ENCODE measurements around the gene TTI1. TPM values are rescaled to one million over a fixed set of nuclear protein-coding genes. Genes with fewer than 3 reads are reported as not detected.

Gene TTI1
- polyA plus RNA-seq, 1 donor from 2014 or later: 20.0 TPM

DNA sequence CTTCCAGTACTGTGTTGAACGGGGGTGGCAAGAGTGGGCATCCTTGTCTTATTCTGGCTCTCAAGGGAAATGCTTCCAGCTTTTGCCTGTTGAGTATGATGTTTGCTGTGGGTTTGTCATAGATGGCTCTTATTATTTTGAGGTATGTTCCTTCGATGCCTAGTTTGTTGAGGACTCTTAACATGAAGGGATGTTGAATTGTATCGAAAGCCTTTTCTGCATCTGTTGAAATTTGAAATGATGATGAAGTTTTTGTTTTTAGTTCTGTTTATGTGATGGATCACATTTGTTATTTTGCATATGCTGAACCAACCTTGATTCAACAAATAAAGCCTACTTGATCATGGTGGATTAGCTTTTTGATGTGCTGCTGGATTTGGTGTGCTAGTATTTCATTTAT is 48.3 kb upstream of the TTI1 start:
- no peaks in the 10 kb centered on the region for H3K36me3 ChIP-seq (ENCODE audit: insufficient read depth, low read length)
- H4K20me1 ChIP-seq (ENCODE audit: insufficient read depth): no peaks in the 10 kb centered on the region
- H3K27ac ChIP-seq (ENCODE audit: low read length): no peak overlapping the region
- no peaks in the 10 kb centered on the region for H3K9me2 ChIP-seq (ENCODE audit: insufficient read depth, low read length)
- no peaks in the 10 kb centered on the region for H3K27me3 ChIP-seq (ENCODE audit: insufficient read depth, low read depth, low read length)
- no peak overlapping the region for H2AFZ ChIP-seq (ENCODE audit: low read depth, low read length)
- no peak overlapping the region for H3K4me3 ChIP-seq (ENCODE audit: low read length)
- no peak overlapping the region for H3K9ac ChIP-seq (ENCODE audit: low read length)
- H3K79me2 ChIP-seq (replicated peaks; ENCODE audit: insufficient read depth, low read length): no peaks in the 10 kb centered on the region
- H3K4me2 ChIP-seq (ENCODE audit: low read length): no peak overlapping the region
- H3K9me3 ChIP-seq (ENCODE audit: low read length): no peaks in the 10 kb centered on the region
- H3F3A ChIP-seq (ENCODE audit: insufficient read depth, low read length, poor library complexity, severe bottlenecking): no peaks in the 10 kb centered on the region
- TF ChIP-seq, protein P1, sequence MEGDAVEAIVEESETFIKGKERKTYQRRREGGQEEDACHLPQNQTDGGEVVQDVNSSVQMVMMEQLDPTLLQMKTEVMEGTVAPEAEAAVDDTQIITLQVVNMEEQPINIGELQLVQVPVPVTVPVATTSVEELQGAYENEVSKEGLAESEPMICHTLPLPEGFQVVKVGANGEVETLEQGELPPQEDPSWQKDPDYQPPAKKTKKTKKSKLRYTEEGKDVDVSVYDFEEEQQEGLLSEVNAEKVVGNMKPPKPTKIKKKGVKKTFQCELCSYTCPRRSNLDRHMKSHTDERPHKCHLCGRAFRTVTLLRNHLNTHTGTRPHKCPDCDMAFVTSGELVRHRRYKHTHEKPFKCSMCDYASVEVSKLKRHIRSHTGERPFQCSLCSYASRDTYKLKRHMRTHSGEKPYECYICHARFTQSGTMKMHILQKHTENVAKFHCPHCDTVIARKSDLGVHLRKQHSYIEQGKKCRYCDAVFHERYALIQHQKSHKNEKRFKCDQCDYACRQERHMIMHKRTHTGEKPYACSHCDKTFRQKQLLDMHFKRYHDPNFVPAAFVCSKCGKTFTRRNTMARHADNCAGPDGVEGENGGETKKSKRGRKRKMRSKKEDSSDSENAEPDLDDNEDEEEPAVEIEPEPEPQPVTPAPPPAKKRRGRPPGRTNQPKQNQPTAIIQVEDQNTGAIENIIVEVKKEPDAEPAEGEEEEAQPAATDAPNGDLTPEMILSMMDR (IDR thresholded peaks at IDR 0.05; ENCODE audit: poor library complexity, severe bottlenecking): no peak
- TF ChIP-seq EZH2 (IDR thresholded peaks at IDR 0.05; ENCODE audit: borderline replicate concordance, insufficient read depth, low read length, poor library complexity, severe bottlenecking) (no peak), SMC3 (conservative IDR thresholded peaks at IDR 0.05; ENCODE audit: poor library complexity) (no peak), RAD21 (conservative IDR thresholded peaks at IDR 0.05) (no peak), MXI1 (conservative IDR thresholded peaks at IDR 0.05; ENCODE audit: poor library complexity, severe bottlenecking) (no peak), POLR2AphosphoS5 (IDR thresholded peaks at IDR 0.05) (no peak), EP300 (conservative IDR thresholded peaks at IDR 0.05; ENCODE audit: poor library complexity, severe bottlenecking) (no peak), TAF1 (IDR thresholded peaks at IDR 0.05; ENCODE audit: low read depth) (no peak)
- TF ChIP-seq, protein P2, sequence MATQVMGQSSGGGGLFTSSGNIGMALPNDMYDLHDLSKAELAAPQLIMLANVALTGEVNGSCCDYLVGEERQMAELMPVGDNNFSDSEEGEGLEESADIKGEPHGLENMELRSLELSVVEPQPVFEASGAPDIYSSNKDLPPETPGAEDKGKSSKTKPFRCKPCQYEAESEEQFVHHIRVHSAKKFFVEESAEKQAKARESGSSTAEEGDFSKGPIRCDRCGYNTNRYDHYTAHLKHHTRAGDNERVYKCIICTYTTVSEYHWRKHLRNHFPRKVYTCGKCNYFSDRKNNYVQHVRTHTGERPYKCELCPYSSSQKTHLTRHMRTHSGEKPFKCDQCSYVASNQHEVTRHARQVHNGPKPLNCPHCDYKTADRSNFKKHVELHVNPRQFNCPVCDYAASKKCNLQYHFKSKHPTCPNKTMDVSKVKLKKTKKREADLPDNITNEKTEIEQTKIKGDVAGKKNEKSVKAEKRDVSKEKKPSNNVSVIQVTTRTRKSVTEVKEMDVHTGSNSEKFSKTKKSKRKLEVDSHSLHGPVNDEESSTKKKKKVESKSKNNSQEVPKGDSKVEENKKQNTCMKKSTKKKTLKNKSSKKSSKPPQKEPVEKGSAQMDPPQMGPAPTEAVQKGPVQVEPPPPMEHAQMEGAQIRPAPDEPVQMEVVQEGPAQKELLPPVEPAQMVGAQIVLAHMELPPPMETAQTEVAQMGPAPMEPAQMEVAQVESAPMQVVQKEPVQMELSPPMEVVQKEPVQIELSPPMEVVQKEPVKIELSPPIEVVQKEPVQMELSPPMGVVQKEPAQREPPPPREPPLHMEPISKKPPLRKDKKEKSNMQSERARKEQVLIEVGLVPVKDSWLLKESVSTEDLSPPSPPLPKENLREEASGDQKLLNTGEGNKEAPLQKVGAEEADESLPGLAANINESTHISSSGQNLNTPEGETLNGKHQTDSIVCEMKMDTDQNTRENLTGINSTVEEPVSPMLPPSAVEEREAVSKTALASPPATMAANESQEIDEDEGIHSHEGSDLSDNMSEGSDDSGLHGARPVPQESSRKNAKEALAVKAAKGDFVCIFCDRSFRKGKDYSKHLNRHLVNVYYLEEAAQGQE (IDR thresholded peaks at IDR 0.05; ENCODE audit: borderline replicate concordance): no peak

GRCh38 chr20:38079353-38079752 is 46.1 kb upstream of the TTI1 start:
- no peaks in the 10 kb centered on the region for H3K27me3 ChIP-seq (ENCODE audit: insufficient read depth, low read depth, low read length)
- H3K9me2 ChIP-seq (ENCODE audit: insufficient read depth, low read length): no peaks in the 10 kb centered on the region
- no peak overlapping the region for H3K4me3 ChIP-seq (ENCODE audit: low read length)
- H3F3A ChIP-seq (ENCODE audit: insufficient read depth, low read length, poor library complexity, severe bottlenecking): no peaks in the 10 kb centered on the region
- TF ChIP-seq, protein P2 (IDR thresholded peaks at IDR 0.05; ENCODE audit: borderline replicate concordance): no peak
- TF ChIP-seq EP300 (conservative IDR thresholded peaks at IDR 0.05; ENCODE audit: poor library complexity, severe bottlenecking) (no peak), RAD21 (conservative IDR thresholded peaks at IDR 0.05) (no peak), MXI1 (conservative IDR thresholded peaks at IDR 0.05; ENCODE audit: poor library complexity, severe bottlenecking) (no peak), EZH2 (IDR thresholded peaks at IDR 0.05; ENCODE audit: borderline replicate concordance, insufficient read depth, low read length, poor library complexity, severe bottlenecking) (no peak), SMC3 (conservative IDR thresholded peaks at IDR 0.05; ENCODE audit: poor library complexity) (no peak), TAF1 (IDR thresholded peaks at IDR 0.05; ENCODE audit: low read depth) (no peak), POLR2AphosphoS5 (IDR thresholded peaks at IDR 0.05) (no peak)
- TF ChIP-seq, protein P1 (IDR thresholded peaks at IDR 0.05; ENCODE audit: poor library complexity, severe bottlenecking): no peak
- H2AFZ ChIP-seq (ENCODE audit: low read depth, low read length): no peak overlapping the region
- no peak overlapping the region for H3K4me2 ChIP-seq (ENCODE audit: low read length)
- H3K79me2 ChIP-seq (replicated peaks; ENCODE audit: insufficient read depth, low read length): no peaks in the 10 kb centered on the region
- no peaks in the 10 kb centered on the region for H3K36me3 ChIP-seq (ENCODE audit: insufficient read depth, low read length)
- no peak overlapping the region for H3K27ac ChIP-seq (ENCODE audit: low read length)
- no peaks in the 10 kb centered on the region for H4K20me1 ChIP-seq (ENCODE audit: insufficient read depth)
- no peak overlapping the region for H3K9ac ChIP-seq (ENCODE audit: low read length)
- no peaks in the 10 kb centered on the region for H3K9me3 ChIP-seq (ENCODE audit: low read length)

Measured in neural cell (in vitro differentiated cells).